DMS114 treated with DMSO at 0.1 percent for 48 hours (cell line): ENCODE results near the gene STXBP1.

Experiments used
- DNase-seq: peaks from one replicate; lab custom pipeline; 2025; ENCODE audit not compliant: unreplicated experiment; lab: John Stamatoyannopoulos, UW

The STXBP1 gene

DNA sequence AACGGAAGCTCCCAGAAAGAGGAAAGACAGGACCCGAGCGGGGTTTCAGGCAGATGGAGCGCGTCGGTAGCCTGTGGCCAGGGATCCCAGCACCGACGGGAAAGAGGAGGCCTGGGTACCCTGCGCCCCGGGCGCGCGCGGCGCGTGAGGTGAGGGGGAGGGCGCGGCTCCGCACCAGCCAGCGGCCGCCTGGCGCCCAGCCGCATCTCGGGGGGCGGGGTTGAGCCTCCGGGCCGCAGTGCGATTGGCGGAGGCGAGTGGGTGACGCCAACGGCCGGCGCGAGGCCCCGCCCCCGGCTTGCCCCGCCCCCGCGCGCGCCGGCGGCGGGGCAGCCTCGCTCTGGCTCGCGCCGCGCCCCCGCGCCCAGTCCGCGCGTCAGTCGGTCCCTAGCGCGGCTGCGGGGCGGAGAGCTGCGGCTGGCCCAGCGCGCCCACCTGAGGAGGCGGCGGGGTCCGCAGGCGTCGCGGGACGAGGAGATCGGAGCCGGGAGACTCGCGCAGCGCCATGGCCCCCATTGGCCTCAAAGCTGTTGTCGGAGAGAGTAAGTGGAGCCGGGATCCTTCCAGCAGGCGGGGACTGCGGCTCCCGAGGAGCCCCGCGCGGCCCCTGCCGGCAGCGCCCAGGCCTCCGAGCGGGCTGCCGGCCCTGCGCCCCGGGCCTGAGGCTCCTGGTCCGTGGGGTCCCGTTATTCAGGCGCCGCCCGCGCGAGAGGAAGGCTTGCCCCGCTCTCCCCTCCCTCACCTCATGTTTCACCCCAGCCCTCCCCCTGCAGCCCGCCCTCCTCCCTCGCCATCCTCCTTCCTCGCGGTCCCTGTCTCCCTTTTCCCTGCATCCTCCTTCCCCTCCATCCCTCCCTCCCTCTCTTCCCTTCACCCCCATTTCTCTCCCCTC lies at the start of gene STXBP1:
Gene STXBP1, plus strand, starts transcription at position 379 of the 892 bp plus-strand sequence. Its CDS starts 127 bp downstream, at position 506.
- DNase-seq, result peak; percentile 58

DNA sequence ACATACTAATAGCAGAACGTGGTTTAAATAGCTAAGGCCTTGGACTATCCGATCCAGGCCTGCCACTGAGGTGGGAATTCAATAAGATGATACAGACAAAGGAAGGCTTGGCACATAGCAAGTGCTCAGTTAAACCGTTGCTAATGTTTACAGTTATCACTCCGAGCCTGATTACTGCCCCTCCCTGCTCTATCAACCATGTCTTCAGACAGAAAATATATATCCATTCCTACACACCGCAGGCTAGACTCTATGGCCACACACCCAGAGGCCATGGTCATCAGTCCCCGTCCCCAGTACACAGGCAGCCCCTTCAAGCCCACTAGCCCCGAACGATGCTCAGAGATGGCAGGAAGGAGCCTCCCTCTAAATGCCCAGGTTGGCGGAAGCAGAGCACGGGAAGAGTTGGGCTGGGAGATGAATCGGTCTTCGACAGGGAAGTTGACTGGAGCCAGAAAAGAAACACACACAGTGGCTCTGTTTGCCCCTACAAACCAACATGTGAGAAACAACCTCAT lies 49.7 kb upstream of the STXBP1 start:
- no peak for DNase-seq

DNA sequence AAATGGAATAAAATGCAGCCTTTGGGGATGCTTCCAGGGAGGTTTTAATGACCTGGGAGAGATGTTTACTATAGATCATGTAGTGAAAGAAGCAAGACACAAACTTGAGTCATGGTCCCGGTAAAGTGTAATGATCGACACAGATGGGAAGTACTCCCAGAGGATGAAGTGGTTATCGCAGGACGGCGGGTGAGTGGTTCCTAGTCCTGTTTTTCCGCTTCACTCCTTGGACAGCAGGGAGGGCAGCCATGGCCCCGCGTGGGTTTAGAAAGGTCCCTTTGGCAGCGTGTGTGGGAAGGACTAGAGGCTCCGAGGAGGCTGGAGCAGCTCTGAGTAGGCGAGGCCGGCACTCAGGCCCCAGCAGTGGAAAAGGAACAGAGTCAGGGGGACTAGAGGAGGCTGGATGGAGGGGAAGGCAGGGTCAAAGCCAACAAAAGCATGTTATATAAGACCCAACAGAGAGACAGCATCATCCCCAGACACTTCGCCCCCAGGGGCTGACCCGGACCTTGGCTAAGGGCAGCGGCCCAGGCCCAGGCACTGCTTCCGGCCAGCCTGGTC lies 49.2 kb upstream of the STXBP1 start:
- DNase-seq, result no peak

GRCh38 chr9:127563579-127563978 lies 48.5 kb upstream of the STXBP1 start:
- DNase-seq, result no peak

DNA sequence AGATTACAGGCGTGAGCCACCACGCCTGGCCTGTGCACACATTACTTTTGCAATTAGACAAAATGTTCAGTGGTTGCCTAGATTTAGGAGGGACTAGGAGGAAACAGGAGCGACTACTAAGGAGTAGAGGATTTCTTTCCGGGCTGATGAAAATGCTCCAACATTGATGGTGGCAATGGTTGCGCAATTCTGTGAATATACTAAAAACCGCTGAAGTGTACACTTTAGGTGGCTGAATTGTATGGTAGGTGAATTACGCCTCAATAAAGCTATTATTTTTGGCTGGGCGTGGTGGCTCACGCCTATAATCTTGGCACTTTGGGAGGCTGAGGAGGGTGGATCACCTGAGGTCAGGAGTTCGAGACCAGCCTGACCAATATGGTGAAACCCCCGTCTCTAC lies 46.8 kb upstream of the STXBP1 start:
- DNase-seq, result no peak

DNA sequence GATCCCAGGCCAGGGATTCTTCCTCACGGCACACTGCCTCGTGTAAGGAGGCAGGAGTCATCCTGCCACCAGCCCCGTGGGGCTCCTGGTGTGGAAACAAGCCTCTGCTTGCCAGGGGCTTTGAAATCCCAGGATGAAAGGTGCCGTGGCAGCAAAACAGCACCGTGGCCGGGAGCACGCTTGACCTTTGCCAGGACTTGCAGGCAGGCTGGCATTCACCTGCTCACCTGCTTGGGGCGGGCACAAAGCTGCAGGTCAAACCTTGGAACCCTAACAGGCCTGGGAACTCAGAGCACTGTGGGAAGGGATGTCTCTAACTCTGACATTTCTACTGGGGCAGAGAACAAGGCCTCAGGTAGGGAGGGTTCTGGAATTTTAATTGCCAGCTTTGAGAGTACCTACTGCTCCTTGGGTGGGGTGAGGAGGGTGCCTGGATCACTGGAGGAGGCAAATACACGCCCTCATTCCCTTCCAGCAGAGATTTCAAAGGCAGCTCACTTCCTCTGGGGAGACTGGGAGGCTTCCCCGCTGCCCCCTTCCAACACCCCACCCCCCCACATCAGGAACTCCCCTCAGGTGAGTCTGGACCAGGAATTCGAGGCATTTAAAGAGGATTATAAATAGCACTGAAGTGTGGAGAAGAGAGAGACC lies 45.6 kb upstream of the STXBP1 start:
- DNase-seq, result no peak

- DNase-seq, result peak; percentile 13
These were observed 44.9 kb upstream of the STXBP1 start for GRCh38 chr9:127567035-127567729.

- no peak for DNase-seq
These were observed 44.1 kb upstream of the STXBP1 start for GRCh38 chr9:127567730-127568617.

DNA sequence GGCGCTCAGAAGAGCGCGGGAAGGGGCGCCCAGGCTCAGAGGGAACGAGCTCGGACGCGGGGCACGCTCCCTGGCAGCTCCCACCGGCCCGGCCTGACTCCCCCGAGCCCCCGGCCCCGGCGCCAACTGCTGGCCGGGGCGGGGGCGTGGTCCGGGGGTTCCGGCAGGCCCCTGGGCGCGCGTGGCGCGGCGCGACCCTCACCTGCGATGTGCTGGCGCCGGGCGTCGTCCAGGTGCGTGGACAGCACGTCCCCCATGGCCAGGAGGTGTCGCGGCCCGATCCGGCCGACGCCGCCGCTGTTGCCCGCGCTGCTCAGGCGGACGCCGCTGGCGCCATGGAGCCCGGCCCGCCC lies 43.5 kb upstream of the STXBP1 start:
- no peak for DNase-seq

GRCh38 chr9:127568971-127569885 lies 42.8 kb upstream of the STXBP1 start:
- DNase-seq, result no peak

GRCh38 chr9:127569886-127570401 lies 42.1 kb upstream of the STXBP1 start:
- no peak for DNase-seq

DNA sequence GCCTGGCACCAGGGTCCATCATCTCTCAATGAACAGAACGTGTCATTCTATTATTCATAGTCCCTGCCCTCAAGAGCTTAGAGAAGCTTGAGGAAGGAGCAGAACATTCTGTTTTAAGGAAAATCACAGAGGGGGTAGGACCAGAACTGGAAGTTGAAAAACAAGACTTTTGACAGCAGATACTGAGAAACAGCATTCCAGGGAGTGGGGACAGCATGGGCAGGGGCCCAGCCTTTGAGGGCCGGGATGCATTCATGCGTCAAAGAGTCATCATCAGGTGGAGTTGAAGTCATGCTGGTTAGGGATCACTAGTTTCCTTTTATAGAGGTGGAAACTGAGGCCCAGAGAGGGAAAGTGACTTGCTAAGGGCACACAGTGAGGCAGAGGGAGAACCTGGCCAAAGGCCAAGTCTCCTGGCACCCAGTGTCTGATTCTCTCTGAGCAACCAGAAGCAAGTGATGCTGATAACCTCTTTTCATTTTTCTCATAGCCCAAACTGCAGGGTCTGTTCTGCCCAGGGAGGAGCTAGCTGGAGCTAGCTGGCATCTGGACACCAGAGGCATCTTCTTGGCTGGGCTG lies 41.5 kb upstream of the STXBP1 start:
- no peak for DNase-seq

GRCh38 chr9:127571971-127572370 lies 40.1 kb upstream of the STXBP1 start:
- DNase-seq, result no peak

GRCh38 chr9:127572961-127573721 lies 38.9 kb upstream of the STXBP1 start:
- no peak for DNase-seq

- DNase-seq, result no peak
These were observed 37.7 kb upstream of the STXBP1 start for GRCh38 chr9:127574072-127574993.

- DNase-seq, result no peak
These were observed 36.0 kb upstream of the STXBP1 start for GRCh38 chr9:127575875-127576778.
